HG03139 (cell line): Measurements from ENCODE around the gene HDAC3.

ENCODE experiments used
- ATAC-seq: cut with Tn5 transposase; IDR thresholded peaks from one replicate; pipeline ENCODE4 v1.9.1; 2021; ENCODE audit not compliant: unreplicated experiment

Gene HDAC3

GRCh38 chr5:141636413-141637122, at the start of gene HDAC3, which contains the start of gene RELL2:
Gene HDAC3, minus strand, starts transcription at chr5:141636849. Its CDS starts 59 bp downstream, at chr5:141636790.
Gene RELL2, plus strand, starts transcription at chr5:141636997. Its CDS starts 1,229 bp downstream, at chr5:141638226.
- ATAC-seq: peak; percentile 60

GRCh38 chr5:141685591-141685990, 48.9 kb upstream of the HDAC3 start:
- ATAC-seq: no peak

DNA sequence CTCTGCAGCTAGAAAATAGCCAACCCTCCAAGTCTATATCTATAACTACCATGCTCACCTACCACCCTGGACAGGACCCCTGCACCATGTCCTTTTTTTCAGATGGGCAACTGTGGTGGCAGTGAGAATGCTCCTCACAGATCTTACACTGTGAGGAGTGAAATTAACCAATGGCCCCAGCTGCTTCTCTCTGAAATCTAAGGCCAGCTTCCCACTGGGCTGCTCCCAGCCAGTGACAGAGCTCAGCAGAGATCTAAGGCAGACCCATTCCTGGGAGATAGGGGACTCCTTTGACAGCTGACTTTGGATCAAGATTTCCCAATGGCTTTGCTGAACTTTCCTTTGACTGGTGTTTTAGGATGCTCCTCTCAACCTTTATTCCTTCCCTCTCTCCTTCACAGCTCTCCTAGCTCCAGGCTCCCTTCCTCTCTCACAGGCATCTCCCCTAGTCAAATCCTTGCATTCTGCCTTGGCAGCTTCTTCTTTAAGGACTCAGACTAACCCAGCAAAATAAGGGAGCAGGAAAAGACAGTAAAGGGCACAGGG, 47.0 kb upstream of the HDAC3 start:
- no peak for ATAC-seq

GRCh38 chr5:141681695-141682641, 45.3 kb upstream of the HDAC3 start, which contains the start of gene ARAP3:
Gene ARAP3, minus strand, starts transcription at chr5:141682230. Its CDS starts 1,744 bp downstream, at chr5:141680486.
- no peak for ATAC-seq

GRCh38 chr5:141681295-141681694, 44.6 kb upstream of the HDAC3 start:
- ATAC-seq: no peak

DNA sequence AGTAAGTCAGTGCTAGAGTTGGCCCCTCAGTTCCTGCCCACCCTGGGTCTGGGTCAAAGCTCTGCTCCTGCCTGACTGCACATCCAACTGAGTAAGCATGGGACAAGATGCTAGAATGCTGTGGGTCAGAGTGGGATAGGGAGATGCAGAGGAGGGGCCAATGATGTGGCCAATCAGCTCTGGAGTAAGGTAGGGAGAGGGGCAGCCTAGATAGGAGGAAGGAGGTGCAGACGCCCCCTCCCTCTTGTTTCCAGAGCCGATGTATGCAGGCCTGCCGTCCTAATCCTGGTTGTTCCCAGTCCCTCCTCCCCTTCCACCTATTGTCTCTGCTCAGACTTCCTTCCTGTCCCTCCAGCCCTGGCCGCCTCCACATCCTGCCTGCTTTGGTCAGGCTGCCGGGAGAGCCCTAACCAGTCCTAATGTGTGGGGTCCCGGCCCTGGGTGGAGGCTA, 44.1 kb upstream of the HDAC3 start:
- no peak for ATAC-seq

DNA sequence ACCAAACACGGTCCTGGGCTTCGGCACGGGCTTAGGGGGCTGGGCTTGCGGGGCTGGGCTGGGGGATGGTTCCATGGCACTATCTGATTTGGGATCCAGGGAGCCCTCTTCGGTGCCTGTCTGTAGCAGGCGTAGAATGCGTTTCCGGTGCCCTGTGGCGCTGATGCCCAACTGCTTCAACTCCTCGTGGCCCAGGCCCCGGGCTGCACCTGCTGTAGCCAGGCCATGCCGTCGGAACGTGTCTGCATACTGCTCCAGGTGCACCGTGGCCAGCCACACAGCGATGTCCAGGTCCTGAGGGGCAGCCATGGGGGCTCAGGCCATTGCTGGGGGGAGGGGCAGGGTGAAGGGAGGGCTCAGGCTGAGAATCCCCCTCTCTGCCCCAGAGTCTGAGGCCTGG, 43.5 kb upstream of the HDAC3 start:
- no peak for ATAC-seq

- no peak for ATAC-seq
Measured at GRCh38 chr5:141677415-141677814, 40.8 kb upstream of the HDAC3 start.

GRCh38 chr5:141675672-141676071, 39.0 kb upstream of the HDAC3 start:
- ATAC-seq: no peak

DNA sequence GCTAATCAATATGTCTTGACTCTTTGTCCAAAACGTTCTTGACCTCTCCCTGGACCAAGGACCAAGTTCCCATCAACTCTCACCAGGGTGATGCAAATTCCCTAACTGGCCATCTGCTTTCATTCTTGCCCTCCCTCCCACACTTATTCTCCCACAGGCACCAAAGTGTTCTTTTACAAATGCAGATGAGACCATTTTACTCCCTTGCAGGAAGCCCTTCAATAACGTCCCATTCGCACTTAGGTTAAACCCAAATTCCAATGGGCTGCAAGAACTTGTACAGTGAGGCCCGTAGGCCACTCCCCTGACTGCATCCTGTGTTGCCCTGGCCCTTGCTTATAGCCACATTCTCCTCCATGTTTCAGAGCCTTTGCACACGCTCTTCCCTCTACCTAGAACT, 38.1 kb upstream of the HDAC3 start:
- no peak for ATAC-seq

GRCh38 chr5:141672841-141673813, 36.5 kb upstream of the HDAC3 start:
- ATAC-seq: no peak

DNA sequence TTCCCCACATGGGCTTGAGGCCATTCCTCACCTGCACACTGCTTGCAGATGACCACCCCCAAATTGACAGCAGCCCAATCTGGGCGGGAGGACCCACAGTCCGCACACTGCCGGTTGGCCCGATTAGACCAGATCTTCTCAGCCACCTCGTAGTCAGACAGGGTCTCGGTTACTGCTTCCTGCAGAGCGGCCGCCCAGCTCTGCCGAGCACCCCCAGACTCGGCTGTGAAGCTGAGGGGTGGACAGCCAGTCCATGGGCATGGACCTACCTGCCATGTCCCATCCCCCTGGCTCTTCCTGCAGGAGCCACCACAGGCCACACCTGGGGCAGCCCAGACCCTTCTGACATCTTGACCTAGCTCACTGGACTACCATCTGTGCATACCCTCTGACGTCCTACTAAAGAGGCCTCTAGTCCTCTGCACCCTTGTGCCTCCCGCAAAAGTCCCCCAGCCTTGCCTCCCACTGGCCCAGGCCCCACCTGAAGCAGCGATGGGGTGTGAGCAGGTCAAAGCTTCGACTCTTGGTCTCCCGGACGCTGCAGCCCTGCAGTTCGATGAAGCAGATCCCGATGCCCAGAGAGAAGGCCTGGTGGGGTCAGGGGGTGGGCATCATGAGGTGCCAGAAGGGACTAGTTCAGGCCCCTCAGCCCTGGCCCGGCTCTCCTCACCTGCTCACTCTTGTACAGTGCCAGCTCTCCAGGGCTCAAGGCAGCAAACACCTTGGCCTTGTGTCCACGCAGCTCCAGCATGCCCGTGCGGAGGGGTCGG, 35.6 kb upstream of the HDAC3 start:
- no peak for ATAC-seq

DNA sequence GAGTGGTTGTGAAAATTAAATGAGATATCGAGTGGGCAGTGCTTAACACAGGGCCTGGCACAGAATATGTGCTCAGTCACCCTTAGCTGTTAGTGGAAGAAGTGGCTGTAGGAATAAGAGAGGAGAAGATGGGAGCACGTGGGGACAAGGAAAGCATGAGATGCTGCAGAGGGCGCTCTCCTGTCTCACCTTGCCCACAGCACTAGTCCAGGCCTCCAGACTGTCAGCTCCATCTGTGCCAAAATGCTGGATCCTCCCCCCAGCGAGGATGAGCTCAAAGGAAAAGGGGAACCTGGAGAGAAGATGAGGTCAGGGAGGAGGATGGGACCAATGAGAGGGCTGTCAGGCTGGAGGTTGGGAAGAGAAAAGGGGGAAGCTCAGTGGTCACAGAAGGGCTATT, 32.9 kb upstream of the HDAC3 start:
- ATAC-seq: no peak

DNA sequence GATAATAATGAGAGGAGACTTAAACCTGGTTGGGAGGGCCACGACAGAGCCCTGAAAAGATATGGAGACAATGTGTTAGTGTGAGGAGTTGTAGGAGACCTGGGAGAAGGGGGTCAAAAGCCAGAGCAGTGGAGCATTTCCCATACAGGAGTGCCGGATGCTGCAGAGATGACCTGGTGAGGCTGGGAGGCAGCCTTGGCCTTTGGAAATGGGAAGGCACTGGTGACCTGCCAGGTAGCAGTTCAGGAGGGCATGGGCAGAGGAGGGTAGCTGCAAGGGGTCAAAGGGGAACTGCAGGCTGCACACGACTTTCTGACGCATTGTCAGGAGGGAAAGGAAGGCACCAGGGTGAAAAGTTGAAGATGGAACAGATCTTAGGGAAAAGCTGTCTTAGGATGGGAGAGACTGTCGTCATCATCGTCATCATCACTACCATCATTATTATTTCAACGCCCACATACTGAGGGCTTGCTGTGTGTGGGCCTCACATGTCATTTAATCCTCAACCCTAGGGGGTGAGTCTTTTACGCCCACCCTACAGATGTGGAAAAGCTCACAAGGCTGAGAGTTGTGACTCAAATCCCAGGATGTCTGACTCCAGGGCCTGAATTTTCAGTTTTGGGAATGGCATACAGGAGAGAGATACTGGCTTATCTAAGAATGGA, 32.1 kb upstream of the HDAC3 start:
- no peak for ATAC-seq

DNA sequence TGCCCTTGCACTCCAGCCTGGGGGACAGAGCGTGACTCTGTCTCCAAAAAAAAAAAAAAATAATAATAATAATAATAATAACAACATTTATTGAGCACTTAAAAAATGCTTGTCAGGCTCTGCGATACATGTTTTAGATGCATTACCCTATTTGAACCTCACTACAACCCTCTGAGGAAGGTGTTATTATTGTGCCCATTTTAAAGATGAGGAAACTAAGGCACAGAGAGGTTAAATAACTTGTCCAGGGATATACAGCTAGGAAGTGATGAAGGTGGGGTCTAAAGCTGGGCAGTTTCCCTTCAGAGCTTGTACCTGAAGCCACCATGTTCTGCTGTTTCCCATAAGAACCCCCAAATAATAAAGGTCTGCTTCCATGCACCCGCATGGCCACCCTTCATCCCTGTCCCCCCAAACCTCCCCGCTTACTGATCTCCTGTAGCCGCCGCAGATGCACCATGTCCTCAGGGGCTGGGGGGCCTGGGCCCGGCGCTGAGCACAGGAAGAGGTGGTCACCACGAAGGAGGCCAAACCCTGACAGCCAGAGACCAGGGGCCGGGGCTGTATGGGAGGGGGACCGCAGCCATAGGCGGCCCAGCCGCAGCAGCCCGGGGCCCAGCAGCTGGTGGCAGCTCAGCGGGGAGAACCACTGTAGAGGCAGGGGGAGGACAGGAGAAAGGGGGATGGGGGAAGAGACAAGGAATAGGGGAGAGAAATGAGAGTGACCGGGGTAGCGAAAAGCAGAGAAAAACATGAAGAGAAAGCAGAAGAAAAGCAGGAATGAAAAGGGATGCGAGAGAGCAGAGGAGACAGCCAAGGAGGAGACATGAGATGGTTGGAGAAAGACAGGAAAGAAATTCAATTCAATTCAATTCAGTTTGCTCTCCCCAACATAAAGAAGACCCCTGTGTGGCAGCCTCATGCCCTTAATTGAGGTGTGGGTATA, 29.6 kb upstream of the HDAC3 start:
- no peak for ATAC-seq

- ATAC-seq: peak; percentile 88
Measured at GRCh38 chr5:141664733-141665461, 28.2 kb upstream of the HDAC3 start.

- no peak for ATAC-seq
Measured at GRCh38 chr5:141663506-141663905, 26.9 kb upstream of the HDAC3 start.
